ENCODE measurements around the gene STRA8.
"Not testable (repeated sequence)": the region's sequence is repeated elsewhere in the genome, so short reads cannot be mapped to it uniquely, and the experiment has no call there.

The STRA8 gene

DNA sequence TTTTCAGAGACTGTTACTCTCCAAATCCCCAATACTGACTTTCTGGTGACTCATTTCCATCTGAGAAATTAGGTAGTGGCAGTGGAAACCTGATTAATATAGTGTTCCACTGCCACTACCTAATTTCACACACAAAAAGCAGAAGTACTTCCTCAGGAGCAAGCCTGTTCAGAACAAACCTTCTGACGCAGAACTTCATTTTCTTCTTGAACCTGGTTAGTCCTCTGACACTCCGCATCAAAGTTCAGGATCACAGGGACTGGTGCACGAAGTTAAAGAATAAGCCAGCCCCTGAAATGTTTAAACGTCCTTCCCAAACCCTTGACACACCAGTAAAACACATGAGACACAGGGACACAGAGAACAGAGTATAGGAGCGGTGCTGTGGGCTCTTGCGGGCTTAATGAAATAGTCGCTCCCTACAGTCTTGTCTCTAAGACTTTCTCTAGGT lies 26.7 kb upstream of the STRA8 start:
- no peak for DNase-seq

DNA sequence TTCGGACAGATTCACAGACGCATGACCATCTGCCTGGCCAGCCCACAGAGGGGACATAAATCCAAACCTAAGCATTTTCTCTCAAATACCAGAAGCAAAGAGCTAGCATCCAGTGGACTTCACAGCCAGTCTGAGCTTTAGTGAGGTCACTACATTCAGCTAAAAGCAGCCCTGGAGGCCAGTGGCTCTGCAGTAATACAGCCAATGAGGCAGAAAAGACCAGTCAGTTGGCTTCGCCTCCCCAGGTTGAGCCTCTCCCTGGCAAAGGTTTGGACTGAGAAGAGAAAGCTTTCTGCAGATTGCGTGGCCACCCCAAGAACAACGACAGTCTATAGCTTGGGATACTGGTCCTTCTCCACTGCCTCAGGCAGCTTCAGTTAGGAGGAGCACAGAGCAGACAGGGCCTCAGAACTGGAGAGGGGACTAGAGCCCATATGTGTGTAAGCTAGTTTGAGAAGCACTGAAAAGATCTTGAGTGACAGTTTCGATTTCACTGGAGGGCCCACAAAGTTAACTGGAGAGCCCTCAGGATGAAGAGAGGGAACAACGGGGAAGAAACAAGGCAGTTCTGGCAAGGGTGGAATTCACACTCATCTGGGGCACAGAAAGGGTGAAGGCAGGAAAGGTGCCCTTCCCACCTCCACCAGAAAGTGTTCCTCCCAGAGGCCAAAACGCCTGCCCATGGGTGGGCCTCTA lies 26.1 kb upstream of the STRA8 start:
- DNase-seq = no peak

DNA sequence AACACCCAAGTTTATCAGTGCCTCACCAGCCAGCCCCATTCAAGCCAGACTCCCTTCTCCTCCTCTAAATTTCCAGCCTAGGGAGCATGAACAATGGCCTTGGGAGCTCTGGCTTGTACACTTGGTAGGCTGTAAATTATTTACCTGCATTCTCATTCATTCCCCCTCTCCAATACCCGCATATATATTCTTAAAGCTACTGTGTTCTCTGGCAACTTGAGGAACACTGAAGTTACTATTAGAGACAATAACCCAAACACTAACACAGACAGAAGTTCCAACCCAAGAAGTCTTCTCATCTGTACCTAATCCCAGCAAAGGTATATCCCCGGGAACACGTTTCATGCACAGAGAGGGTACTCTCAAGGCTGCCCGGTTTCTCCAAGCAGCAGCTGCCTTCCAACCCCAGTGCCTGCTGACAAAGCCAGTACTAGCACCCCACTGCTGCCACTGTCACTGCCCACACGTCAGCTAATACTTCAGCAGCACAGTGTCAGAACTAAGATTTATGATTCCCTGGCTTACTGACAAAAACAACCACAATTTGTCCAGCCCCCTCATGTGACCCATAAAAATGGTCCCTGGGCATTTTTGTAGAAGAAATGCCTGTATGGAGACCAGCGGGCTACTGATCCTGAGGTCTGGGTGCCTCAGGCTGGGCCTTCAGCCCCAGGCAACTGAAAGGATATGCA lies 25.4 kb upstream of the STRA8 start:
- DNase-seq = no peak

- DNase-seq = no peak
Observed at GRCh38 chr7:135209225-135209834, 24.3 kb upstream of the STRA8 start.

- DNase-seq = no peak
Observed at GRCh38 chr7:135210888-135211178, 22.8 kb upstream of the STRA8 start.

DNA sequence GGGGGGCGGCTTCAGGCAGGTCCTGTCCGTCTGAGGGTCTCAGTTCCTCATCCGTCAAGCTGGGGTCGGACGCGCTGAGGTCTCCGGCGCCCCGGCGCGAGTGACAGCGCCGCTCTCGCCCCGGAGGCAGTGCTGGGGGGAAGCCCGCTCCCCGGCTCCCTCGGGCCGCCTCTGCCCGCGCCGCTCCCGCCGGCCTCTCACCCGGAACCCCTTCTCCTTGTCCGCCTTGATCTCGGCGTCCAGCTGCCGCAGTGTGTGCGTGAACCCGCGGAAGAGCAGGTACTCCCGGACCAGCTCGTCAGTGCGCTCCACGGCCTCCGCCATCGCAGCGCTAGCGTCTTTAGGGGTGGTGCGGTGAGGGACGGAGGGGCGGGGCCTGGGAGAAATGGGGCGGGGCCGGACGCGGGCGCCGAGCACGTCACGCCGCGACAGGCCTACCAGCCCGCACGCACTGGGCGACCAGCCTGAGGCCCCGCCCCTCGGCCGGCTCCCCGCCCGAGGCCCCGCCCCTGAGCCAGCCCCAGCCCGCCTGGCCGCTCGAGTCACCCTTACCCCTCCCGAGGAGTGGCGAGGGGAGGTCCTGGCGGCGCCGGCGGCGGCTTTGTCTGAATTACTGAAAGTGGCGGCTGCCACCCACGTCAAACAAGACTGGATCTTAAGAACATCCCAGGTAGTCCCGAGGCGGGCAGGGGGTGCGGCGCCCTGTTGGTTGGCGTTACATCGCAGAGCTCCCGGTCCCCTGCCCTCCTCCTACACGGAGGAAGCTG lies 22.3 kb upstream of the STRA8 start, which contains the start of gene WDR91:
TSS of gene WDR91 (minus strand) at position 348 of the 767 bp plus-strand sequence. CDS start at position 324, 24 bp downstream.
- DNase-seq = peak; percentile 92

DNA sequence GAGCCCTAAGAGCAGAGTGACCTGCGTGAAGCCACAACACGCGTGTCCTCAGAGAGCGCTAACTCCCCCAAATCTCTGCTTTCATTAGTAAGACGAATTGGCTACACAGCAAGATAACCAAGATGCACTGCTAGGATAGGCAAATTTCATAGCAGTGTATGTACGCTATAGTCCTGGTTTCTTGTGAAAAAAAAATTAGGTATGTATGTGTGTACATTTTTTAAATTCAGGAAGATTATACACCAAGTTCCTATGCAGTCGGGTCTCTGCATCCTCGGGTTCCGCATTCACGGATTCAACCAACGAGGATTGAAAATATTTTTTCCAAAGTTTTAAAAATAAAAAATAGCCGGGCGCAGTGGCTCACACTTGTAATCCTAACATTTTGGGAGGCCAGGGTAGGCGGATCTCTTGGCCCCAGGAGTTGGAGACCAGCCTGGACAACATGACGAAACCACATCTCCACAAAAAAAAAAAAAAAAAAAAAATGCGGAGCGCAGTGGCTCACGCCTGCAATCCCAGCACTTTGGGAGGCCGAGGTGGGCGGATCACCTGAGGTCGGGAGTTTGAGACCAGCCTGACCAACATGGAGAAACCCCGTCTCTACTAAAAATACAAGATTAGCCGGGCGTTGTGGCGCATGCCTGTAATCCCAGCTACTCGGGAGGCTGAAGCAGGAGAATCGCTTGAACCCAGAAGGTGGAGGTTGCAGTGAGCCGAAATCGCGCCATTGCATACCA lies 21.5 kb upstream of the STRA8 start:
- not testable (repeated sequence) for DNase-seq

GRCh38 chr7:135213831-135214230 lies 19.8 kb upstream of the STRA8 start:
- no peak for DNase-seq

GRCh38 chr7:135215180-135215579 lies 18.5 kb upstream of the STRA8 start:
- no peak for DNase-seq

DNA sequence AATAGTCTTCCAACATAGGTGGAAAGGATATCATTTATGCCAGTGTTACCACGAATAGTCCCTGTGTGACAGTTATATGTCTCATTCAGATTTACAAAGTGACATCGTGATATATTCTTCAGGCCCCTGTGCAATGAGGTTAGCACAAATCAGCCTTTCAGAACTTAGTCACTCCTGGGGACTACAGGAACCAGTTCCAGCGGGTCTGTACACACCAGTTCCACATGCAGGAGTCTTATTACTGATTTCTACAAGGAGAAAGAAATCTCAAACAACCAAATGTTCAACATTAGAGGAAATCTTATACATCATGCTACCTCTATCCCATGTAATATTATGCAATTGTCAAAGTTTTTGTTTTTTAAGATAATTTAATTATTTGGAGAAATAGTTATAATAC lies 17.9 kb upstream of the STRA8 start:
- no peak for DNase-seq

DNA sequence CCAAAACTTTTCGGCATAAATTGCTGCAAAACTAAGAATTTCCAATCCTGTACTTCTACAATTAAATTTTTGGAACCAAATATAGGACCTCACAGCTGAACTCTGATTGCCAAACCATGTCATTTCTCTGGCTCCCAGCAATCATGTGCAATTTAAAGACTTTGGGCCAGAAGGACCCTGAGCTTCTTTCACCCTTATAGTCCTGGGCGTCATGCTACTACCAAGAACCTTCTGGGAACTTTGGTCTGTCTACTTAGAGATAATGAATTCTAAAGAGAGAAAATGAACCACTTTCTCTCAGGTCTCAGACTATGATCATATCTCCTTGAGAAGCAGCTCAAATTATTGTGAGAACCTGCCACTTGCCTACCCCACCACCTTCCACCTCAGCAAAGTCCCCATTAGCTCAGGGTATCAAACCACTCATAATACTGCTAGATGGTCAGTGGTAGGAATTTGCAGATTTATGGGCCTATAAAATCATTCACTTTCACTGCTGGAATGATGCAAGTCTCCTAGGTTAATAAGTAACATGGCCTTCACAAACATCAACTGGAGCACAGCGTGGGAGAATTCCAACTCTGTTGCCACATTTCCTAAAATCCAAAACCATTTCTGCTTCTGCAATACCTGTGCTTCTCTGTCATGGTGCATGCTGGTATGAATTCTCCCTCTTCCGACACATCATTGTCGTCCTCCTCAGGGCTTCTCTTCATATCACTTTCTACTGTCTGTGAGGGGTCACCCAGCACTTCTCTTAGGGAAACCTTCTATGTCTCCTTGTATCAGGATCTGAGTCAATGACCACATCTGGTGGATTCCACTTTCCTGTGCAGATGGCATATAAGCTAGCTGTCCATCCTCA lies 15.8 kb upstream of the STRA8 start:
- DNase-seq = no peak

DNA sequence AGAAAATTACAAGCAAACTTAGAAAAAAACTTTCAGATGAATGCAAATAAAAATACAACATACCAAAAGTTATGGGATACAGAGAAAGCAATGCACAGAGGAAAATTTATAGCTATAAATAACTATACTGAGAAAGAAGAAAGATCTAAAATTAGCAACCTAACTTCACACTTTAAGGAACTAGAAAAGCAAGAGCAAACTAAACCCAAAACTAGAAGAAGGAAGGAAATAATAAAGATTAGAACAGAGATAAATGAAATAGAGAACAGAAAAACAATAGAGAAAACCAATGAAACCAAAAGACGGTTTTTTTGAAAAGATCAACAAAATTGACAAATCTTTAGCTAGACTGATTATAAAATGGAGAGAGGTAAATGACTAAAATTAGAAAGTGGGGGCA lies 9.6 kb upstream of the STRA8 start:
- no peak for DNase-seq

DNA sequence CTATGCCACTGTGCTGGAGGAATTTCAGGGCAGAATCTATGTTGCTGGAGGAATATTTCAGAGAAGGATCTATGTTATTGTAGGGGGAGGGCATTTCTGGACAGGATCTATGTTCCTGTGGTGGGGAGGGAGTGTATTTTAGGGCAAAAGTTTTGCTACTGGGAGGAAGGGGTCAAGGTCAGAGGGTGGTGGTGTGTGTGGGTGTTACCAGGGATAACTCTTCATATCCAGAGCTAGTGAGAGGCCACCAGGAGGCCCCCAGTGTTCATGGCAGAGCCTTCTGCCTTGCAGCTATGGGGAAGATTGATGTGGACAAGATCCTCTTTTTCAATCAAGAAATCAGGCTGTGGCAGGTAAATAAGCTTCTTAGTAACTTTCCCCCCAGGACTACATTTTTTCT lies 2.0 kb upstream of the STRA8 start:
- DNase-seq = no peak

DNA sequence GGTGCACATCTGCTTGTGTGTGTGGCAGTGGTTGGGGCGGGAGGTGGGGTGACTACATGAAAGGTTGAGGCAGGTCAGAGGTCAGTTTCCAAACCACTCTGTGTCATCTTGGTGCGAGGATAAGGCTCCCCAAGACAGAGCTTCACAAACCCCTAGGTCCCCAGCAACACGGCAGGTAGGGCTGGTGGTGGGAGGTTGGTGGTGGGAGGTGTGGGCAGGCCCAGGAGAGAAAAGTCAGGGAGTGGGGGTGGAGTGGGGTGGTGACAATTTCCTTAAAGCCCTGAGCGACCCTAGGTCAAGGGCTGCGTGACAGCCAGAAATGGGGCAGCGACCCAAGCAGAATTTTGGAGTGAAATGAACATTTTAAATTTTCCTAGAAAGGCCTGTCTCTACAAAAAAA lies 1.6 kb upstream of the STRA8 start:
- DNase-seq = no peak

GRCh38 chr7:135232720-135233119 lies 918 bp upstream of the STRA8 start:
- DNase-seq = no peak

DNA sequence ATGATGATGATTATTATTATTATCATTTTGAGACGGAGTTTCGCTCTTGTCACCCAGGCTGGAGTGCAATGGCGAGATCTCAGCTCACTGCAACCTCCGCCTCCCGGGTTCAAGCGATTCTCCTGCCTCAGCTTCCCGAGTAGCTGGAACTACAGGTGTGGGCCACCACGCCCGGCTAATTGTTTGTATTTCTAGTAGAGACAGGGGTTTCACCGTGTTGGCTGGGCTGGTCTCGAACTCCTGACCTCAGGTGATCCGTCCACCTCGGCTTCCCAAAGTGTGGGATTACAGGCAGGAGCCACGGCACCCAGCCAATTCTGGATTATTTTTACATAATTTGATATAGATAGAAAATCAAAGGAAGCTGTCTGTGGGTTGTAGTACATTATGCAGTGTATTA lies 457 bp downstream of the STRA8 start:
- not testable (repeated sequence) for DNase-seq

- DNase-seq = no peak
Observed at GRCh38 chr7:135234727-135235126, 1.1 kb downstream of the STRA8 start.

DNA sequence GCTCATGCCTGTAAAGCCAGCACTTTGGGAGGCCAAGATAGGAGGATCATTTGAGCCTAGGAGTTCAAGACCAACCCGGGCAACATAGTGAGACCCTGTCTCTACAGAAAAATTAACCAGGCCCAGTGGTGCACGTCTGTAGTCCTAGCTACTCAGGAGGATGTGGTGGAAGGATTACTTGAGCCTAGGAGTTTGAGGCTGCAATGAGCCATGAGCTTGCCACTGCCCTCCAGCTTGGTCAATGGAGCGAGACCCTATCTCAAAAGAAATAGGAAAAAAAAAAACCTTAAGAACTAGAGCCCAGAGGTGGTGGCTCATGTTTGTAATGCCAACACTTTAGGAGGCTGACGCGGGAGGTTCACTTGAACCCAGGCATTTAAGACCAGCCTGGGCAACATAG lies 2.2 kb downstream of the STRA8 start:
- DNase-seq = no peak

GRCh38 chr7:135236727-135237126 lies 3.1 kb downstream of the STRA8 start:
- DNase-seq = no peak

GRCh38 chr7:135238112-135238744 lies 4.6 kb downstream of the STRA8 start:
- no peak for DNase-seq

- DNase-seq = no peak
Observed at GRCh38 chr7:135239263-135239662, 5.6 kb downstream of the STRA8 start.
